Measurements from ENCODE around the gene TARM1. TPM values are rescaled to one million over a fixed set of nuclear protein-coding genes. Genes with fewer than 3 reads are reported as not detected.

The TARM1 gene
- total RNA-seq, 1 donor from 2014 or later = not detected

DNA sequence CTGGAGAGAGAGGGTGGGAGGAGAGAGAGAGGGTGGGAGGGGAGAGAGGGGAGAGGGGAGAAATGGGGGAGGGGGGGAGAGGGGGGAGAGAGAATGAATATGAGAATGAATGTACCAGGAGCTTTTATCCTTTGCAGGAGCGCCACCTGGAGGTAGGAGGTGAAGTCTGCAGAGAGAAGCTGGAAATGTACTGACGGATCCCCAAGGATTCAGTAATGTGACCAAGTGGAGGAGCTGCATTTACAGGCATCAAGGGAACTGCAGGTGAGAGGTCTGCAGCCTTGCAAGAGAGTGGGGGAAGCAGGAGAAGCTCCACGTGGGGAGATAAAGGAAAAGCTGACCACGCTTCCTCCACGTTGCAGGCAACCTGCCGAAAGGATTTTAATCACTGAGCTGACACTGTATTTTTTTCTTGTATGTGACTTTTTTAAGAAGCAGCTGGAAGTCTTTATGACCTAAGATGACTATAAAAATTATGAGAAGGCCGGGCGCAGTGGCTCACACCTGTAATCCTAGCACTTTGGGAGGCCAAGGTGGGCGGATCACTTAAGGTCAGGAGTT is 51.2 kb downstream of the TARM1 start:
- TF ChIP-seq, protein P1, sequence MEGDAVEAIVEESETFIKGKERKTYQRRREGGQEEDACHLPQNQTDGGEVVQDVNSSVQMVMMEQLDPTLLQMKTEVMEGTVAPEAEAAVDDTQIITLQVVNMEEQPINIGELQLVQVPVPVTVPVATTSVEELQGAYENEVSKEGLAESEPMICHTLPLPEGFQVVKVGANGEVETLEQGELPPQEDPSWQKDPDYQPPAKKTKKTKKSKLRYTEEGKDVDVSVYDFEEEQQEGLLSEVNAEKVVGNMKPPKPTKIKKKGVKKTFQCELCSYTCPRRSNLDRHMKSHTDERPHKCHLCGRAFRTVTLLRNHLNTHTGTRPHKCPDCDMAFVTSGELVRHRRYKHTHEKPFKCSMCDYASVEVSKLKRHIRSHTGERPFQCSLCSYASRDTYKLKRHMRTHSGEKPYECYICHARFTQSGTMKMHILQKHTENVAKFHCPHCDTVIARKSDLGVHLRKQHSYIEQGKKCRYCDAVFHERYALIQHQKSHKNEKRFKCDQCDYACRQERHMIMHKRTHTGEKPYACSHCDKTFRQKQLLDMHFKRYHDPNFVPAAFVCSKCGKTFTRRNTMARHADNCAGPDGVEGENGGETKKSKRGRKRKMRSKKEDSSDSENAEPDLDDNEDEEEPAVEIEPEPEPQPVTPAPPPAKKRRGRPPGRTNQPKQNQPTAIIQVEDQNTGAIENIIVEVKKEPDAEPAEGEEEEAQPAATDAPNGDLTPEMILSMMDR (IDR thresholded peaks at IDR 0.05; ENCODE audit: unreplicated experiment) = peak; percentile 33
- Mint-ChIP-seq H3K27ac (no peak overlapping the region), H3K36me3 (no peaks in the 10 kb centered on the region), H3K27me3 (ENCODE audit: low read depth) (peaks cover 24% of the 10 kb centered on the region), H3K4me3 (no peak overlapping the region), H3K4me1 (no peaks in the 10 kb centered on the region), H3K9me3 (no peaks in the 10 kb centered on the region)
- peak in 1 of 2 experiments; percentile 53 for DNase-seq (ENCODE audit: low spot score in 2 of 2, unreplicated experiment in 2 of 2)

DNA sequence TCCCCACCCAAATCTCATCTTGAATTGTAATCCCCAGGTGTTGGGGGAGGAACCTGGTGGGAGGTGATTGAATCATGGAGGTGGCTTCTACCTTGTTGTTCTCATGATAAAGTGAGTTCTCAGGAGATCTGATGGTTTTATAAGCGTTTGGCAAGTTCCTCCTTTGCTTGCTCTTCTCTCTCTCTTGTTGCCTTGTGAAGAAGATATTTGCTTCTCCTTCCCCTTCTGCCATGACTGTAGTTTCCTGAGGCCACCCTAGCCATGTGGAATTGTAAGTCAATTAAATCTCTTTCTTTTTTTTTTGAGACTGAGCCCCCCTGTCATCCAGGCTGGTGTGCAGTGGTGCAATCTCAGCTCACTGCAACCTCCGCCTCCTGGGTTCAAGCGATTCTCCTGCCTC is 51.9 kb downstream of the TARM1 start:
- Mint-ChIP-seq H3K27me3 (ENCODE audit: low read depth) (peaks cover 30% of the 10 kb centered on the region), H3K36me3 (no peaks in the 10 kb centered on the region), H3K27ac (no peak overlapping the region), H3K4me3 (no peak overlapping the region), H3K9me3 (no peaks in the 10 kb centered on the region), H3K4me1 (no peaks in the 10 kb centered on the region)
- TF ChIP-seq, protein P1 (IDR thresholded peaks at IDR 0.05; ENCODE audit: unreplicated experiment) = no peak
- no peak for DNase-seq (ENCODE audit: low spot score in 2 of 2, unreplicated experiment in 2 of 2)

DNA sequence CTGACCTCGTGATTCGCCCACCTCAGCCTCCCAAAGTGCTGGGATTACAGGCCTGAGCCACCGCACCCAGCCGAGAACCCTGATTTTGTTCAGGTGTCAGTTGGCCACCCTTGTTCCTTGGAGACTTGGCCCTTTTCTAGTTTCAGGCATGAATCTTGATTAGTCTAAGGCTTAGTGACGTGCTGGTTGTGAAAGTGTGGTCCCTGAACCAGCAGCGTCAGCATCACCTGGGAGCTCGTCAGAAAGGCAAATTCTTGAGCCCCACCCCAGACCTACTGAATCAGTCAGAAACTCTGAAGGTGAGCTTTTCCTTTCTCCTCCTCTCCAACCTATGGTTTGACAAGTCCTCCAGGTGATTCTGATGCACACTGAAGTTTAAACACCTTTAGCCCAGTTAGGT is 54.5 kb downstream of the TARM1 start:
- no peaks in the 10 kb centered on the region for H3K9me3 Mint-ChIP-seq
- H3K36me3 Mint-ChIP-seq = no peaks in the 10 kb centered on the region
- TF ChIP-seq, protein P1 (IDR thresholded peaks at IDR 0.05; ENCODE audit: unreplicated experiment) = no peak
- no peak for DNase-seq (ENCODE audit: low spot score in 2 of 2, unreplicated experiment in 2 of 2)
- H3K4me3 Mint-ChIP-seq = no peak overlapping the region
- peaks cover 2% of the 10 kb centered on the region for H3K4me1 Mint-ChIP-seq
- H3K27me3 Mint-ChIP-seq (ENCODE audit: low read depth) = peaks cover 37% of the 10 kb centered on the region
- no peak overlapping the region for H3K27ac Mint-ChIP-seq

DNA sequence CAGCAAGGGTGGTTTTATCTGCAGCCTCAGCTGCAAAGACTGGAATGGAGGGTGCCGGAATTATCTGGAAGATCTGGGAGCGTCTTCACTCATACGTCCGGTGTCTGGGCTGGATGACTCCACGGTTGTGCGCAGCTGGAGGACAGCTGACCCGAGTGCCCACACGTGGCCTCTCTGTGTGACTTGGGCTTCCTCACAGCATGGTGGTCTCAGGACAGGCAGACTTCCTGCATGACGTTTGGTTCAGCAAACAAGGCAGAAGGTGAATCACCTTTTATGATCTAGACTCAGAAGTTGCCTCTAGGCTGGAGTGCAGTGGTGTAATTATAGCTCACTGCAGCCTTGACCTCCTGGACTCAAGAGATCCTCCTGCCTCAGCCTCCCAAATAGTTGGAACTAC is 56.5 kb downstream of the TARM1 start:
- no peak for DNase-seq (ENCODE audit: low spot score in 2 of 2, unreplicated experiment in 2 of 2)
- peaks cover 2% of the 10 kb centered on the region for H3K4me1 Mint-ChIP-seq
- TF ChIP-seq, protein P1 (IDR thresholded peaks at IDR 0.05; ENCODE audit: unreplicated experiment) = no peak
- no peak overlapping the region for H3K27ac Mint-ChIP-seq
- H3K27me3 Mint-ChIP-seq (ENCODE audit: low read depth) = peaks cover 24% of the 10 kb centered on the region
- H3K4me3 Mint-ChIP-seq = no peak overlapping the region
- no peaks in the 10 kb centered on the region for H3K36me3 Mint-ChIP-seq
- H3K9me3 Mint-ChIP-seq = no peaks in the 10 kb centered on the region

DNA sequence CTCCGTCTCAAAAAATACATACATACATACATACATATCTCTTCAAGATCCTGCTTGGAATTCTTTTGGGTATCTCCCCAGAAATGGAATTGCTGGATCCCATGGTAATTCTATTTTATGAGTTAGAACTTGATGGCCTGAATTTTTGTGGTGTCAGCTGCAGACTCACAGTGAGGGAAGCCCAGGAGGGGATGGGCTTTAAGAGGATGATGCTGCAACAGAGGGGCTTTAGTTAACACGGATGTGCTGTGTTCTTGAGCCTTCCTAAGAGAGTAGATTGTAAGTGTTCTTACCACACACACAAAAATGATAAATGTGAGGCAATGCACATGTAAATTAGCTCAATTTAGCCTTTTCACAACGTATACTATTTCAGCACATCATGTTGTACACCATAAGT is 58.0 kb downstream of the TARM1 start:
- no peaks in the 10 kb centered on the region for H3K9me3 Mint-ChIP-seq
- DNase-seq (ENCODE audit: low spot score in 2 of 2, unreplicated experiment in 2 of 2) = no peak
- TF ChIP-seq, protein P1 (IDR thresholded peaks at IDR 0.05; ENCODE audit: unreplicated experiment) = no peak

DNA sequence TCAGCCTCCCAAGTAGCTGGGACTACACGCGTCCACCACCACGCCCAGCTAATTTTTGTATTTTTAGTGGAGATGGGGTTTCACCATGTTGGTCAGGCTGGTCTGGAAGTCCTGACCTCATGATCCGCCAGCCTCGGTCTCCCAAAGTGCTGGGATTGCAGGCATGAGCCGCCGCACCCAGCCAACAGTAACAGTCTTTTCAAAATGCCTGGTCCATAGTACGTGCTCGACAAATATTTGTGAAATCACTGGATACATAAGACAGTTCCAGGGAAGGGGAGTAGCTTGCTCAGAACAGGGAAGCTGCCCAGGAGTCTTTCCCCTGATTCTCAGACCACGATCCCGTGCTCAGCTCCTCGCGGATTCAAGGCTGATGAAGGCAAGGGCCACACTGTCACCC is 59.2 kb downstream of the TARM1 start:
- peaks cover 2% of the 10 kb centered on the region for H3K4me1 Mint-ChIP-seq
- peaks cover 21% of the 10 kb centered on the region for H3K27me3 Mint-ChIP-seq (ENCODE audit: low read depth)
- no peaks in the 10 kb centered on the region for H3K36me3 Mint-ChIP-seq
- no peak overlapping the region for H3K27ac Mint-ChIP-seq
- no peak for DNase-seq (ENCODE audit: low spot score in 2 of 2, unreplicated experiment in 2 of 2)
- TF ChIP-seq, protein P1 (IDR thresholded peaks at IDR 0.05; ENCODE audit: unreplicated experiment) = no peak
- peaks cover 7% of the 10 kb centered on the region for H3K9me3 Mint-ChIP-seq
- no peak overlapping the region for H3K4me3 Mint-ChIP-seq

More for the DNA sequence above, 58.0 kb downstream of the TARM1 start:
- H3K27me3 Mint-ChIP-seq (ENCODE audit: low read depth) = peaks cover 19% of the 10 kb centered on the region
- peaks cover 2% of the 10 kb centered on the region for H3K4me1 Mint-ChIP-seq
- no peaks in the 10 kb centered on the region for H3K36me3 Mint-ChIP-seq
- no peak overlapping the region for H3K4me3 Mint-ChIP-seq
- H3K27ac Mint-ChIP-seq = no peak overlapping the region

Measured in mesothelial cell of epicardium (in vitro differentiated cells).